M059J (cell line): ENCODE results near the gene AGRN. TPM values are rescaled to one million over a fixed set of nuclear protein-coding genes. Genes with fewer than 3 reads are reported as not detected.
"Not testable (repeated sequence)": the region's sequence is repeated elsewhere in the genome, so short reads cannot be mapped to it uniquely, and the experiment has no call there.

Source experiments
- DNase-seq: peaks from one replicate; pipeline ENCODE4 v3.0.0-alpha.2; 2012; ENCODE audit warnings: low read depth
- total RNA-seq: library from RNA; depleted of rRNA; stranded (reverse); fragments of >200 nt; shearing (Covaris generic); gene quantifications from 2 replicates; pipeline ENCODE4 v1.2.3, GENCODE V29; 2014

Gene AGRN
- total RNA-seq, 1 experiment from 2014 or later = 282 TPM

GRCh38 chr1:1000357-1001056 lies 19.4 kb upstream of the AGRN start:
- peak; percentile 84 for DNase-seq

- DNase-seq = peak; percentile 50
Measured at GRCh38 chr1:1001057-1001783, 18.7 kb upstream of the AGRN start.

- no peak for DNase-seq
Measured at GRCh38 chr1:1003618-1004419, 16.1 kb upstream of the AGRN start.

- no peak for DNase-seq
Measured at GRCh38 chr1:1004420-1004779, 15.5 kb upstream of the AGRN start.

- peak; percentile 85 for DNase-seq
Measured at GRCh38 chr1:1004780-1005697, 14.9 kb upstream of the AGRN start.

GRCh38 chr1:1005774-1006304 lies 14.1 kb upstream of the AGRN start:
- no peak for DNase-seq

- DNase-seq = no peak
Measured at GRCh38 chr1:1006305-1007159, 13.4 kb upstream of the AGRN start.

GRCh38 chr1:1010131-1010530 lies 9.8 kb upstream of the AGRN start:
- not testable (repeated sequence) for DNase-seq

- no peak for DNase-seq
Measured at GRCh38 chr1:1011396-1011949, 8.4 kb upstream of the AGRN start.

- not testable (repeated sequence) for DNase-seq
Measured at GRCh38 chr1:1012736-1013104, 7.2 kb upstream of the AGRN start.

GRCh38 chr1:1013105-1013921 lies 6.6 kb upstream of the AGRN start, which contains the start of gene ISG15:
TSS of gene ISG15 (plus strand) at chr1:1013497. CDS start at chr1:1013574, 77 bp downstream.
- peak; percentile 97 for DNase-seq

- no peak for DNase-seq
Measured at GRCh38 chr1:1013922-1014648, 5.8 kb upstream of the AGRN start.

- peak; percentile 55 for DNase-seq
Measured at GRCh38 chr1:1014799-1015681, 4.9 kb upstream of the AGRN start.

GRCh38 chr1:1017397-1018320 lies 2.3 kb upstream of the AGRN start:
- DNase-seq = peak; percentile 53

GRCh38 chr1:1018321-1018685 lies 1.6 kb upstream of the AGRN start:
- DNase-seq = not testable (repeated sequence)
